ENCODE data around the gene UBE2A.

DNA sequence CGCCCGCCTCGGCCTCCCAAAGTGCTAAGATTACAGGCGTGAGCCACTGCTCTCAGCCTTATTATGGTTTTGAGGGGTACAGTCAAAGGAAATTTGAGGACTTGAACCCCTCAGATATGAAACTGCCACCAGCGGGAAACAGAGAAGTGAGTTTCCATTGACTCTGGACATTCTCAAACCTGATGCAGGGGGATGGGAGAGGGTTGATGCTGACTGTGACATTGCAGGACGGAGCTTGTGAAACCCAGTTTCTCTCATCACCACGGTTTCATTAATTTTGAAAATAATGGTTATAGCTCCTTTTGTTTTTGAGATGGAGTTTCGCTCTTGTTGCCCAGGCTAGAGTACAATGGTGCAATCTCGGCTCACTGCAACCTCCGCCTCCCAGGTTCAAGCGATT, 50.1 kb downstream of the UBE2A start:
- TF ChIP-seq POLR2AphosphoS5 (IDR thresholded peaks at IDR 0.05): no peak
- TF ChIP-seq, protein P1, sequence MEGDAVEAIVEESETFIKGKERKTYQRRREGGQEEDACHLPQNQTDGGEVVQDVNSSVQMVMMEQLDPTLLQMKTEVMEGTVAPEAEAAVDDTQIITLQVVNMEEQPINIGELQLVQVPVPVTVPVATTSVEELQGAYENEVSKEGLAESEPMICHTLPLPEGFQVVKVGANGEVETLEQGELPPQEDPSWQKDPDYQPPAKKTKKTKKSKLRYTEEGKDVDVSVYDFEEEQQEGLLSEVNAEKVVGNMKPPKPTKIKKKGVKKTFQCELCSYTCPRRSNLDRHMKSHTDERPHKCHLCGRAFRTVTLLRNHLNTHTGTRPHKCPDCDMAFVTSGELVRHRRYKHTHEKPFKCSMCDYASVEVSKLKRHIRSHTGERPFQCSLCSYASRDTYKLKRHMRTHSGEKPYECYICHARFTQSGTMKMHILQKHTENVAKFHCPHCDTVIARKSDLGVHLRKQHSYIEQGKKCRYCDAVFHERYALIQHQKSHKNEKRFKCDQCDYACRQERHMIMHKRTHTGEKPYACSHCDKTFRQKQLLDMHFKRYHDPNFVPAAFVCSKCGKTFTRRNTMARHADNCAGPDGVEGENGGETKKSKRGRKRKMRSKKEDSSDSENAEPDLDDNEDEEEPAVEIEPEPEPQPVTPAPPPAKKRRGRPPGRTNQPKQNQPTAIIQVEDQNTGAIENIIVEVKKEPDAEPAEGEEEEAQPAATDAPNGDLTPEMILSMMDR (IDR thresholded peaks at IDR 0.05): no peak

Measured in gastroesophageal sphincter (tissue), 3 donors.